Panc1 (cell line): Measurements from ENCODE around the gene GRM4. TPM values are rescaled to one million over a fixed set of nuclear protein-coding genes. Genes with fewer than 3 reads are reported as not detected.

Experiments used
- ATAC-seq: fragments of 200-7000 bp; cut with Tn5 transposase; 2 replicates; pipeline ENCODE4 v1.9.1; 2020; ENCODE audit warnings: mild to moderate bottlenecking, moderate library complexity
- BruUV-seq: library from RNA; stranded (reverse); fragments of 400-500 nt; replicated peaks from 2 replicates; lab custom pipeline; 2021; lab: Mats Ljungman, UMichigan
- CTCF ChIA-PET: fragments of 300-600 bp; sonication (Branson Sonifier 250); formaldehyde crosslinking; loops from one replicate; lab custom pipeline; 2022; ENCODE audit warnings: antibody characterized with exemption; lab: Charles Lee
- POLR2A ChIA-PET: fragments of 300-600 bp; sonication (Branson Sonifier 250); formaldehyde crosslinking; loops from one replicate; lab custom pipeline; 2022; ENCODE audit warnings: antibody characterized with exemption; lab: Charles Lee
- DNase-seq: peaks from one replicate; pipeline ENCODE4 v3.0.0-alpha.2; 2010; ENCODE audit warnings: low read depth, low spot score
- H3K27ac ChIP-seq: 2 replicates; pipeline ENCODE4 v1.5.1; 2011; ENCODE audit warnings: mild to moderate bottlenecking, low read length, inconsistent platforms
- H3K27me3 ChIP-seq: fragments of 200-500 bp; sonication (Bioruptor generic); 2 replicates; pipeline ENCODE4 v1.6.0; 2014; ENCODE audit warnings: low read length, inconsistent platforms; ENCODE audit not compliant: control insufficient read depth, insufficient read depth
- H3K36me3 ChIP-seq: fragments of 200-500 bp; sonication (Bioruptor generic); 2 replicates; pipeline ENCODE4 v1.5.1; 2014; ENCODE audit warnings: inconsistent platforms, mild to moderate bottlenecking, low read length, moderate library complexity; ENCODE audit not compliant: control insufficient read depth, insufficient read depth
- H3K4me1 ChIP-seq: 2 replicates; pipeline ENCODE4 v1.5.1; 2011; ENCODE audit warnings: inconsistent platforms, mild to moderate bottlenecking, low read length, moderate library complexity; ENCODE audit not compliant: control insufficient read depth, insufficient read depth
- H3K4me3 ChIP-seq, 2 experiments: 2 replicates each; pipeline ENCODE4 v1.5.1; 2011 to 2012; ENCODE audit warnings: low read depth in 2 of 2, low read length in 2 of 2, mild to moderate bottlenecking in 2 of 2, inconsistent platforms in 1 of 2, moderate library complexity in 1 of 2
- H3K9me3 ChIP-seq: fragments of 200-500 bp; sonication (Bioruptor generic); 2 replicates; pipeline ENCODE4 v1.5.1; 2014; ENCODE audit warnings: low read depth, mild to moderate bottlenecking, inconsistent platforms, low read length, moderate library complexity; ENCODE audit not compliant: control insufficient read depth, insufficient read depth
- CTCF ChIP-seq: fragments of 450-650 bp; IDR thresholded peaks from 2 replicates; pipeline ENCODE4 v1.5.1; 2017; ENCODE audit warnings: mild to moderate bottlenecking
- POLR2AphosphoS5 ChIP-seq: IDR thresholded peaks from 2 replicates; pipeline ENCODE4 v1.6.1; 2012; ENCODE audit warnings: mild to moderate bottlenecking, low read depth, low read length, moderate library complexity
- REST ChIP-seq, 2 experiments: IDR thresholded peaks; 2 replicates each; pipeline ENCODE4 v1.6.1; 2011 to 2012; ENCODE audit warnings: low read depth in 2 of 2, control low read depth in 1 of 2, low read length in 1 of 2, mild to moderate bottlenecking in 1 of 2, moderate library complexity in 1 of 2; ENCODE audit not compliant: insufficient read depth in 1 of 2
- SIN3A ChIP-seq: IDR thresholded peaks from 2 replicates; pipeline ENCODE4 v1.6.1; 2012; ENCODE audit warnings: low read depth, mild to moderate bottlenecking, low read length, moderate library complexity, borderline replicate concordance; ENCODE audit not compliant: insufficient read depth
- TCF7L2 ChIP-seq: IDR thresholded peaks from 2 replicates; pipeline ENCODE4 v1.6.1; 2011; ENCODE audit warnings: mild to moderate bottlenecking, low read depth, low read length, inconsistent platforms
- in situ Hi-C: cut with HindIII; loops from 2 replicates; pipeline ENCODE4 v1.10.0; 2016; ENCODE audit warnings: low sequenced_read_pairs, low pct_unique_long_range_greater_than_20kb
- intact Hi-C: fragments of 100-400 bp; cut with micrococcal nuclease; formaldehyde crosslinking; loops from one replicate; pipeline ENCODE4 v1.10.0; 2022; ENCODE audit not compliant: unreplicated experiment
- total RNA-seq: library from RNA; stranded (reverse); gene quantifications from one replicate; pipeline ENCODE4 v1.2.1, GENCODE V29; 2021; ENCODE audit not compliant: unreplicated experiment

The GRM4 gene
- total RNA-seq, 1 experiment from 2014 or later = 1.3 TPM

- Histone ChIP-seq H3K27ac (no peak overlapping the region), H3K36me3 (no peaks in the 10 kb centered on the region), H3K27me3 (no peaks in the 10 kb centered on the region), H3K4me1 (peaks cover 22% of the 10 kb centered on the region), H3K4me3 (no peak overlapping the region), H3K9me3 (no peaks in the 10 kb centered on the region)
- CTCF ChIA-PET = no interaction called here
- POLR2A ChIA-PET = no interaction called here
- ATAC-seq (no peak), DNase-seq (no peak)
- BruUV-seq = no TSS peak
- intact Hi-C loops (no loop called here), in situ Hi-C loops (no loop called here)
- TF ChIP-seq TCF7L2 (no peak), POLR2AphosphoS5 (no peak), REST (IDR thresholded peaks at IDR 0.05; ENCODE audit: insufficient read depth in 1 of 2, low read depth in 2 of 2, low read length in 1 of 2) (no peak), SIN3A (no peak), CTCF (no peak)
Observed at GRCh38 chr6:33989016-33989854, 156.7 kb downstream of the GRM4 start.

- intact Hi-C loops = no loop called here
- Histone ChIP-seq H3K9me3 (no peaks in the 10 kb centered on the region), H3K4me1 (peaks cover 22% of the 10 kb centered on the region), H3K36me3 (no peaks in the 10 kb centered on the region), H3K27me3 (no peaks in the 10 kb centered on the region), H3K4me3 (no peak overlapping the region), H3K27ac (peak overlapping the region; percentile 62; the same call in 1 of the 2 replicates)
- ChIA-PET CTCF (no interaction called here), POLR2A (no interaction called here)
- peak; percentile 72 for ATAC-seq
- no TSS peak for BruUV-seq
- no peak for TF ChIP-seq CTCF
- TF ChIP-seq POLR2AphosphoS5 = no peak
- no peak for TF ChIP-seq SIN3A
- no peak for TF ChIP-seq TCF7L2
- no peak for TF ChIP-seq REST (IDR thresholded peaks at IDR 0.05; ENCODE audit: insufficient read depth in 1 of 2, low read depth in 2 of 2, low read length in 1 of 2)
- DNase-seq = no peak
- in situ Hi-C loops = no loop called here
Observed at GRCh38 chr6:33988121-33989015, 157.5 kb downstream of the GRM4 start.
